ENCODE results near the gene DGKI.

DGKI gene

DNA sequence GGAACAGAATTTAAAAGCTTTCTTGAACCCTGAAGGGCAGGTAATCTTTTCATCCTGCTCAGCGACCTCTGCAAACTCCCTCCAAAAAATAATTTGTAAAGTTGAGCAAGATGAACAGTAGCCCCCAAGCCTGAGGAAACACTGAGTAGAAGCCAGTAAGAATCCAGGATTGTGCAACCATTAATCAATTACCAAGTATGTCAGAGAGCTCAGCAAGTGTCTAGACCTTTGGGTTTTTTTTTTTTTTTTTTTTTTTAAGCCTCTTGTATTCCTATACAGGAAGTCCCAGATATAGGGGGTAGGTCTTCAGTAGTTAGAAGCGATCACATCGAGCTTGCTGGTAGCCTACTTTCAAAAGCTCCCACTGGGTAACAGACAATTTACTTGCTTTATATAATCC is 155.2 kb downstream of the DGKI start:
- H3K23ac ChIP-seq (ENCODE audit: low read length in 2 of 2) = no peak overlapping the region
- H3K27me3 ChIP-seq (ENCODE audit: control insufficient read depth in 1 of 2, insufficient read depth in 1 of 2, low read length in 2 of 2) = no peaks in the 10 kb centered on the region
- H3K79me1 ChIP-seq (replicated peaks; ENCODE audit: low read length, poor library complexity, severe bottlenecking) = no peaks in the 10 kb centered on the region
- H3K4me3 ChIP-seq (ENCODE audit: insufficient read depth in 1 of 2, low read depth in 1 of 2, low read length in 2 of 2) = no peak overlapping the region
- no peak overlapping the region for H2BK120ac ChIP-seq (ENCODE audit: low read depth, low read length)
- H3K9me3 ChIP-seq (ENCODE audit: control insufficient read depth, low read length) = no peaks in the 10 kb centered on the region
- H2AFZ ChIP-seq (ENCODE audit: low read depth, low read length) = no peak overlapping the region
- H2BK15ac ChIP-seq (ENCODE audit: low read depth, poor library complexity, severe bottlenecking) = no peak overlapping the region
- no peak overlapping the region for H2BK5ac ChIP-seq (ENCODE audit: low read depth, low read length, poor library complexity, severe bottlenecking)
- 100% methylated on average over 2 of the region's 3 CpGs for WGBS
- H4K91ac ChIP-seq (ENCODE audit: low read length) = no peak overlapping the region
- no peak overlapping the region for H3K4me2 ChIP-seq (ENCODE audit: low read length, poor library complexity, severe bottlenecking)
- H3K27ac ChIP-seq (ENCODE audit: low read length, poor library complexity, severe bottlenecking) = no peak overlapping the region
- no peaks in the 10 kb centered on the region for H3K36me3 ChIP-seq (ENCODE audit: control insufficient read depth in 1 of 2, insufficient read depth in 2 of 2, low read depth in 1 of 2, low read length in 2 of 2)
- no peak overlapping the region for H3K9ac ChIP-seq (ENCODE audit: low read length)
- H3K14ac ChIP-seq (ENCODE audit: low read length in 2 of 2) = no peak overlapping the region
- H3K4ac ChIP-seq (ENCODE audit: low read depth in 1 of 2, low read length in 2 of 2) = no peak overlapping the region
- no peak overlapping the region for H4K8ac ChIP-seq (ENCODE audit: low read length)
- H2BK12ac ChIP-seq (ENCODE audit: low read length in 2 of 2) = no peak overlapping the region
- H2AK5ac ChIP-seq (ENCODE audit: low read length, severe bottlenecking) = no peak overlapping the region
- peaks cover 1% of the 10 kb centered on the region for H3K4me1 ChIP-seq (ENCODE audit: control insufficient read depth, insufficient read depth, low read depth, low read length)
- H3K18ac ChIP-seq (ENCODE audit: low read depth in 1 of 2, low read length in 2 of 2) = no peak overlapping the region
- no peak for DNase-seq

GRCh38 chr7:137690635-137691034 is 156.1 kb downstream of the DGKI start:
- DNase-seq = no peak

DNA sequence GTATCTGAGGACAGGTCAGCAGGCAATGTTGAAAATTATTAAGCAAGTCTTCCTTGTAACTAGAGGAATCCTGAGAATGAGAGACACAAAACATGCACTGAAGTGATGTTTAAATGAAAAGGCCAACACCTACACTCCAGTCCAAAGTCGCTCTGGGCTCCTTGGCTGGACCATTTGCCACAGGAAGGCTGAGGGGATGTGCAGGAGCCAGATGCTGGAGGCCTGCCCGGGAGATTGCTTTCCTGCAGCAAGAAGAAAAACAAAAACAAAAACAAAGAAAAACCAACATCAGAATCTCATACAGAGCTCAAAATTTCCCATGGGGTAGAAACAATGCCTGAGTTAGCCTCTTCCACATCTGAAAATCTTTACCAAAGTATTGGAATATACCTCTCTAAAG is 157.0 kb downstream of the DGKI start:
- no peaks in the 10 kb centered on the region for H3K79me1 ChIP-seq (replicated peaks; ENCODE audit: low read length, poor library complexity, severe bottlenecking)
- no peak overlapping the region for H3K23ac ChIP-seq (ENCODE audit: low read length in 2 of 2)
- H3K4me1 ChIP-seq (ENCODE audit: control insufficient read depth, insufficient read depth, low read depth, low read length) = peaks cover 1% of the 10 kb centered on the region
- H3K18ac ChIP-seq (ENCODE audit: low read depth in 1 of 2, low read length in 2 of 2) = no peak overlapping the region
- no peak overlapping the region for H2BK15ac ChIP-seq (ENCODE audit: low read depth, poor library complexity, severe bottlenecking)
- H3K36me3 ChIP-seq (ENCODE audit: control insufficient read depth in 1 of 2, insufficient read depth in 2 of 2, low read depth in 1 of 2, low read length in 2 of 2) = no peaks in the 10 kb centered on the region
- WGBS = 68% methylated on average over 2 of the region's 2 CpGs
- H4K8ac ChIP-seq (ENCODE audit: low read length) = no peak overlapping the region
- no peak overlapping the region for H3K4me2 ChIP-seq (ENCODE audit: low read length, poor library complexity, severe bottlenecking)
- H2AK5ac ChIP-seq (ENCODE audit: low read length, severe bottlenecking) = no peak overlapping the region
- no peaks in the 10 kb centered on the region for H3K9me3 ChIP-seq (ENCODE audit: control insufficient read depth, low read length)
- no peak overlapping the region for H2AFZ ChIP-seq (ENCODE audit: low read depth, low read length)
- no peak overlapping the region for H3K27ac ChIP-seq (ENCODE audit: low read length, poor library complexity, severe bottlenecking)
- H3K4ac ChIP-seq (ENCODE audit: low read depth in 1 of 2, low read length in 2 of 2) = no peak overlapping the region
- DNase-seq = no peak
- H2BK120ac ChIP-seq (ENCODE audit: low read depth, low read length) = no peak overlapping the region
- H3K14ac ChIP-seq (ENCODE audit: low read length in 2 of 2) = no peak overlapping the region
- no peak overlapping the region for H4K91ac ChIP-seq (ENCODE audit: low read length)
- no peak overlapping the region for H3K4me3 ChIP-seq (ENCODE audit: insufficient read depth in 1 of 2, low read depth in 1 of 2, low read length in 2 of 2)
- no peaks in the 10 kb centered on the region for H3K27me3 ChIP-seq (ENCODE audit: control insufficient read depth in 1 of 2, insufficient read depth in 1 of 2, low read length in 2 of 2)
- H2BK12ac ChIP-seq (ENCODE audit: low read length in 2 of 2) = no peak overlapping the region
- H2BK5ac ChIP-seq (ENCODE audit: low read depth, low read length, poor library complexity, severe bottlenecking) = no peak overlapping the region
- H3K9ac ChIP-seq (ENCODE audit: low read length) = no peak overlapping the region

More at GRCh38 chr7:137690635-137691034, 156.1 kb downstream of the DGKI start:
- no peak overlapping the region for H2BK120ac ChIP-seq (ENCODE audit: low read depth, low read length)
- no peak overlapping the region for H2BK5ac ChIP-seq (ENCODE audit: low read depth, low read length, poor library complexity, severe bottlenecking)
- no peak overlapping the region for H2AFZ ChIP-seq (ENCODE audit: low read depth, low read length)
- H2AK5ac ChIP-seq (ENCODE audit: low read length, severe bottlenecking) = no peak overlapping the region
- H3K4me3 ChIP-seq (ENCODE audit: insufficient read depth in 1 of 2, low read depth in 1 of 2, low read length in 2 of 2) = no peak overlapping the region
- peaks cover 1% of the 10 kb centered on the region for H3K4me1 ChIP-seq (ENCODE audit: control insufficient read depth, insufficient read depth, low read depth, low read length)
- H3K23ac ChIP-seq (ENCODE audit: low read length in 2 of 2) = no peak overlapping the region
- 63% methylated on average over 4 of the region's 4 CpGs for WGBS
- no peak overlapping the region for H4K91ac ChIP-seq (ENCODE audit: low read length)
- no peaks in the 10 kb centered on the region for H3K36me3 ChIP-seq (ENCODE audit: control insufficient read depth in 1 of 2, insufficient read depth in 2 of 2, low read depth in 1 of 2, low read length in 2 of 2)
- H3K14ac ChIP-seq (ENCODE audit: low read length in 2 of 2) = no peak overlapping the region
- H4K8ac ChIP-seq (ENCODE audit: low read length) = no peak overlapping the region
- no peak overlapping the region for H3K4me2 ChIP-seq (ENCODE audit: low read length, poor library complexity, severe bottlenecking)
- H3K27ac ChIP-seq (ENCODE audit: low read length, poor library complexity, severe bottlenecking) = no peak overlapping the region
- H2BK12ac ChIP-seq (ENCODE audit: low read length in 2 of 2) = no peak overlapping the region
- H3K9me3 ChIP-seq (ENCODE audit: control insufficient read depth, low read length) = no peaks in the 10 kb centered on the region
- H3K4ac ChIP-seq (ENCODE audit: low read depth in 1 of 2, low read length in 2 of 2) = no peak overlapping the region
- H3K27me3 ChIP-seq (ENCODE audit: control insufficient read depth in 1 of 2, insufficient read depth in 1 of 2, low read length in 2 of 2) = no peaks in the 10 kb centered on the region
- H3K18ac ChIP-seq (ENCODE audit: low read depth in 1 of 2, low read length in 2 of 2) = no peak overlapping the region
- no peak overlapping the region for H3K9ac ChIP-seq (ENCODE audit: low read length)
- H2BK15ac ChIP-seq (ENCODE audit: low read depth, poor library complexity, severe bottlenecking) = no peak overlapping the region
- H3K79me1 ChIP-seq (replicated peaks; ENCODE audit: low read length, poor library complexity, severe bottlenecking) = no peaks in the 10 kb centered on the region

GRCh38 chr7:137687556-137688265 is 159.1 kb downstream of the DGKI start:
- no peak for DNase-seq
- Histone ChIP-seq H3K9ac (ENCODE audit: low read length) (peak overlapping the region; percentile 82), H3K4ac (ENCODE audit: low read depth in 1 of 2, low read length in 2 of 2) (no peak overlapping the region), H2BK120ac (ENCODE audit: low read depth, low read length) (no peak overlapping the region), H2AK5ac (ENCODE audit: low read length, severe bottlenecking) (peak overlapping the region; percentile 19), H3K27ac (ENCODE audit: low read length, poor library complexity, severe bottlenecking) (peak overlapping the region; percentile 42), H3K9me3 (ENCODE audit: control insufficient read depth, low read length) (no peaks in the 10 kb centered on the region), H3K14ac (ENCODE audit: low read length in 2 of 2) (no peak overlapping the region), H3K23ac (ENCODE audit: low read length in 2 of 2) (no peak overlapping the region), H3K4me1 (ENCODE audit: control insufficient read depth, insufficient read depth, low read depth, low read length) (peaks cover 1% of the 10 kb centered on the region), H3K27me3 (ENCODE audit: control insufficient read depth in 1 of 2, insufficient read depth in 1 of 2, low read length in 2 of 2) (no peaks in the 10 kb centered on the region), H3K4me3 (ENCODE audit: insufficient read depth in 1 of 2, low read depth in 1 of 2, low read length in 2 of 2) (peak overlapping the region in 1 of 2 experiments; percentile 35), H3K4me2 (ENCODE audit: low read length, poor library complexity, severe bottlenecking) (no peak overlapping the region), H2AFZ (ENCODE audit: low read depth, low read length) (no peak overlapping the region), H3K36me3 (ENCODE audit: control insufficient read depth in 1 of 2, insufficient read depth in 2 of 2, low read depth in 1 of 2, low read length in 2 of 2) (no peaks in the 10 kb centered on the region), H2BK12ac (ENCODE audit: low read length in 2 of 2) (no peak overlapping the region), H4K8ac (ENCODE audit: low read length) (no peak overlapping the region), H2BK15ac (ENCODE audit: low read depth, poor library complexity, severe bottlenecking) (no peak overlapping the region), H3K18ac (ENCODE audit: low read depth in 1 of 2, low read length in 2 of 2) (no peak overlapping the region), H3K79me1 (replicated peaks; ENCODE audit: low read length, poor library complexity, severe bottlenecking) (no peaks in the 10 kb centered on the region), H2BK5ac (ENCODE audit: low read depth, low read length, poor library complexity, severe bottlenecking) (no peak overlapping the region), H4K91ac (ENCODE audit: low read length) (no peak overlapping the region)
- WGBS = 63% methylated on average over 3 of the region's 8 CpGs
